Thymus (tissue), 11 donors: Measurements from ENCODE around the gene SSTR5. TPM values are rescaled to one million over a fixed set of nuclear protein-coding genes. Genes with fewer than 3 reads are reported as not detected.
"Not testable (repeated sequence)": the region's sequence is repeated elsewhere in the genome, so short reads cannot be mapped to it uniquely, and the experiment has no call there.

Experiments
- DNase-seq, 9 donors: peaks; one replicate each; pipeline ENCODE4 v3.0.0-alpha.2; 2013; ENCODE audit warnings: low spot score in 9 of 9, low read depth in 6 of 9, missing footprints in 1 of 9
- H3K27ac ChIP-seq, 2 donors: one replicate each; pipeline ENCODE4 v1.5.1; 2013; ENCODE audit warnings: control low read depth in 1 of 2, low read depth in 1 of 2, low read length in 1 of 2, mild to moderate bottlenecking in 1 of 2, moderate library complexity in 1 of 2
- H3K27me3 ChIP-seq, 2 donors: one replicate each; pipeline ENCODE4 v1.5.1; 2013; ENCODE audit warnings: low read length in 1 of 2; ENCODE audit not compliant: control insufficient read depth in 2 of 2, insufficient read depth in 1 of 2
- H3K36me3 ChIP-seq, 2 donors: one replicate each; pipeline ENCODE4 v1.5.1; 2013; ENCODE audit warnings: low read length in 1 of 2, mild to moderate bottlenecking in 1 of 2, moderate library complexity in 1 of 2; ENCODE audit not compliant: control insufficient read depth in 2 of 2, insufficient read depth in 2 of 2
- H3K4me1 ChIP-seq, 2 donors: one replicate each; pipeline ENCODE4 v1.5.1; 2013; ENCODE audit warnings: low read length in 2 of 2; ENCODE audit not compliant: control insufficient read depth in 2 of 2, insufficient read depth in 2 of 2
- H3K4me3 ChIP-seq, 2 donors: one replicate each; pipeline ENCODE4 v1.5.1; 2013; ENCODE audit warnings: low read length in 2 of 2, control low read depth in 1 of 2, mild to moderate bottlenecking in 1 of 2
- H3K9me3 ChIP-seq, 2 donors: one replicate each; pipeline ENCODE4 v1.5.1; 2013; ENCODE audit warnings: low read length in 1 of 2, mild to moderate bottlenecking in 1 of 2; ENCODE audit not compliant: control insufficient read depth in 2 of 2, insufficient read depth in 1 of 2
- WGBS: extraction: QIAGEN DNeasy Blood & Tissue Kit; methylation state at CpG from one replicate; pipeline ENCODE4 v1.1.7; 2013; 5-methylcytosine and 5-hydroxymethylcytosine counted together
- polyA plus RNA-seq: library from polyadenylated mRNA; stranded (reverse); fragments of 200-250 nt; gene quantifications from one replicate; pipeline ENCODE4 v1.2.3, GENCODE V29; 2013
- total RNA-seq: library from RNA; stranded (reverse); fragments of 120-200 nt; gene quantifications from one replicate; pipeline ENCODE4 v1.2.4, GENCODE V29; 2013
- donor health status: healthy.

Gene SSTR5
- total and polyA plus RNA-seq, 2 donors = not detected

DNA sequence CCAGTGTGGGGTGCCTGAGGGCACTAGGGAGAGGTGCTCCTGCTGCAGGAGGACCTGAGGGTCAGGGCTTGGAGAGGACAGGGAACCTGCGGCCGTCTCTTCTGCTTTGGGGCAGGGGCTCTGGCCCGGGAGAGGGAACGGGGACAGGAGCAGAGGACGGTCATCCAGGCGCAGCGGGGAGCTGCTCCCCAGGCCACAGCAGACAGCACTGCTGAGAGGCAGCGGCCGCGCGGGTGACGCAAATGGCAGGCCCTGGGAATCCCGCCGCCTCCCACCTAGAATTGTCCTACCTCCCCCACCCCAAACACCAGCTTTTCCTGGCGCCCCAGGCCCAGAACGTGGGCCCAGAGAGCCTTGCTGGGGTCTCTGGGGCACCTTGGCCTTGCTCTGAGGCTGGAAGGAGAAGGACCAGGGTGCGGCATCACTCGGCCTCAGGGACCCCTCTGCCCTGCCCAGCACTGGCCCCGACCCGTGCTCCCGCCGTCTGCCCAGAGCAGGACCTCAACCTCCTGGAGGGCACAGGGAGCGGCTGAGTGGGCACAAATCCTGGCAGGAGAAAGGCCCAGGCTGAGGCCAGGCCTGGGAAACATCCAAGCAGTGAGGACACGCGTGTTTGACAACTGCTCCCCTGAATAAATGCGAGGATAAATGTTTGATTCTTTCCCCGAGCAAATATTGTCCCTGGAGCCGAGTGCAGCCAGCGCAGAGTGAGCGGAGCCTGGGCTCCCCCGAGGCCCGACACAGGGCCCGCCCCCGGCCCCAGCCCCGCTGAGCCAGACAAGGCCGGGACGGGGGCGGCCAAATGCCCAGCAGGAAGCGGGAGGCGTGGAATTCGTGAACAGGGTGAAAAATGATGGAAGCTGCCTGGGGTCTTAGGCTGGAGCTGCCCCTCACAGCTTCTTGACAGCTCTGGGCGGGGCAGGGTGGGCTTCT is 8.5 kb downstream of the SSTR5 start:
- Histone ChIP-seq H3K36me3 (no peaks in the 10 kb centered on the region), H3K4me1 (no peaks in the 10 kb centered on the region), H3K27ac (no peak overlapping the region), H3K27me3 (peaks cover 0 to 42% of the 10 kb centered on the region in 2 donors), H3K4me3 (no peak overlapping the region), H3K9me3 (peaks cover 3 to 21% of the 10 kb centered on the region in 2 donors)
- WGBS = 38% methylated on average over 42 of the region's 42 CpGs
- no peak for DNase-seq

DNA sequence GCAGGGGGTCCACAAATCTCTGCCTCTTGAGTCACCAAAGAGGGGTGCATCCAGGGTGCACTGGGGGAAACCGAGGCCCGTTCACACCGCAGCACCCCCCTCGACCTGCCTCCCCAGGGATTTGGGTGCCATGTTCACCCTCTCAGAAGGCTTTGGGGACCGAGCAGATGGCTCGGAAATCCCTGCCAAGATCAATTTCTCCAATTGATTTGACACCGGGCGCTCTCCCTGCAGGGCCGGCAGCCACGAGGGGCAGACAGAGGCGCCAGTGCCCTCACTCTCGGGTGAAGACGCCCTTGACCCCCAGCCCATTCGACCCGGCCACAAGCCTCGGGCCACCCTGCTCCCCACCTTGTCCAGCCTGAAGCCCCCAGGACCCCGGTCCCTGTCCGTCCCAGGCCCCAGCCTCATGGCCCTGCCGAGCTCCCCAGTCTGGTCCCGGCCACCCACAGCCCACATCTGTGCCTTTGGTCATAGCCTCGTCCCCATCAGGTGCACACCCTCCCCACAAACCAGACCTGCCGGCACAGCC is 9.3 kb downstream of the SSTR5 start:
- Histone ChIP-seq H3K4me1 (no peaks in the 10 kb centered on the region), H3K9me3 (peaks cover 3 to 21% of the 10 kb centered on the region in 2 donors), H3K27ac (no peak overlapping the region), H3K36me3 (no peaks in the 10 kb centered on the region), H3K27me3 (peaks cover 0 to 41% of the 10 kb centered on the region in 2 donors), H3K4me3 (no peak overlapping the region)
- no peak for DNase-seq
- 74% methylated on average over 22 of the region's 22 CpGs for WGBS

DNA sequence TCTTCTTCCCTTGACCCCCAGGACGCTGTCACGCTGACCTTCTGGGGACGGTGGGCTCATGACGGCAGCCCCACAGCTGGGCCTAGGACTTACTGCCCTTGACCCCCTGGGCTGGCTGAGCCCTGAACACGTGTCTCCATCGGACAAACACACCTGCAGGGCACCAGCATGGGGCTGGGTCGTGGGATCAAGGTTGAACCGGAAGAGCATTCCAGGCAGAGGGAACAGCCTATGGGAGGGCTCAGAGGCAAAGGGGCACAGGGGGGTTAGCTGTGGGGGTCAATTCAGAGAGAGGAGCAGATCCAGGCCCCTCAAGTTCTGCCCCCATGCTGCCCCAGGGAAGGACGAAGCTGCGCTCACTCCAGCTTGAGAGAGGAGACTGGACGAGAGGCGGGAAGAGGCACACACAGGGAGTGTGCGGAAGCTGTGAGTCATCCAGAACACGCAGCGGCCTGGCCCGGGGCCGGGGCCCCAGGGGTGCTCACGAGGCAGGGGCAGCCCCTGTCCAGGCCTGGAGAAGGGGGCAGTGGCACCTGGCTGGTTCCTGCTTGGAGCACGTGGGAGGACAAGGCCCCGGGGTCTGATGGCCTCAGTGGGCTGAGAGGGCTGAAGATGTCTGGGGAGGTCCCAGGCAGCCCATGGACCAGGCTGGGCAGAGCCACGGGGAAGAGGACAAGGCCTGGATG is 9.9 kb downstream of the SSTR5 start:
- Histone ChIP-seq H3K36me3 (no peaks in the 10 kb centered on the region), H3K9me3 (peaks cover 3 to 21% of the 10 kb centered on the region in 2 donors), H3K4me3 (no peak overlapping the region), H3K27ac (no peak overlapping the region), H3K4me1 (no peaks in the 10 kb centered on the region), H3K27me3 (peaks cover 0 to 36% of the 10 kb centered on the region in 2 donors)
- no peak for DNase-seq
- WGBS = 82% methylated on average over 21 of the region's 21 CpGs

DNA sequence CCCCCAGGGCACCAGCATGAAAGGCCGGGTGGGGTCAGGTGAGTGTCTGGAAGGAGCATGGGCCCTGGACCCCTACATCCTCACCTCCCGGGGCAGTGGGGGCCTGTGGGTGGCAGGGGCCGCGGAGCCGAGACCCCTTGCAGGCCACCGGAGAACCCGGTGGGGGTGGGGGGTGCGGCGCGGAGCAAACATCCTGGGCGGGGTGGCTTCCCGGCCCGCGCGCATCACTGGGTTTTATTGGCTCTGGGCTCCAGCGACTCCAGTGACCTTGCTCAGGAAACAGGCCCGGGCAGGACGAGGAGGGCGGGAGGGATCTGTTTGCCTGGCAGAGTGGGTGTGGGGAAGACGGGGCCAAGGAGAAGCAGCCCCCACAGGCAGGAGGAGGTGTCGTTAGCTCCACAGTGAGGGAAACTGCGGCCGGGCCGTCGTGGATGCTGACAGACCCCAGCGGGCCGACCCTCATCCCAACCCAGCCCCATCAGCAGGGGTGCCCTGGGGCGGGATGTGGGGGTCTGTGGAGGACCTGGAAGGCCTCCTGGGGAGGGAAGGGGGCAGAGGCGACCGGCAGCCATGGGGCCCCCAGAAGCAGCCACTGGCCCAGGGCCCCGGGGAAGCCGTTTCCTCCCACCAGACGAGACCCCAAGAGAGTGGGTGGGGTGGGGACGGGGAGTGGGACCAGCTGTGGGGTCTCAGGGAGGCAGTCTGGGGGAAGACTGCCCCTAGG is 10.6 kb downstream of the SSTR5 start:
- H3K4me1 ChIP-seq = no peaks in the 10 kb centered on the region
- H3K36me3 ChIP-seq = no peaks in the 10 kb centered on the region
- WGBS = 52% methylated on average over 34 of the region's 34 CpGs
- peaks cover 3 to 23% of the 10 kb centered on the region in 2 donors for H3K9me3 ChIP-seq
- DNase-seq = no peak
- no peak overlapping the region for H3K27ac ChIP-seq
- H3K4me3 ChIP-seq = no peak overlapping the region
- peaks cover 0 to 36% of the 10 kb centered on the region in 2 donors for H3K27me3 ChIP-seq

DNA sequence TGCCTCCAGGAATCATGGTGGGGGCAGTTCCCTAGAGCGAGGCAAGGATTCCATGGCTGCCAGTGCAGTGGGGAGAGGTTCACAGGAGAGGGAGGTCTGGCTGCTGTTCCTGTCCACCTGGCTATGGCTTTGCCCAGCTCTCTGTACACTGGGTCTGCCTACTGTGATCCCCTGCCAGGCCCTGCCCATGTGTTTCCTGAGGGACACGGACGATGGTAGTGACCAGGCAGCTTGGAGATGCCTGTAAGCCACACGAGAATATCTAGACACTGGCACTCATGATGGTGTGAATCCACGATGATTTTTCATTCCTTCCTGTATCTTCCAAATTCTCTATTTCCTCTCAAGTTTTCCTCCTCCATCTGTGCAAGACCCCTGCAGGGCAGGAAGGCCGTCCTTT is 12.4 kb downstream of the SSTR5 start:
- Histone ChIP-seq H3K4me1 (no peaks in the 10 kb centered on the region), H3K27me3 (peaks cover 0 to 48% of the 10 kb centered on the region in 2 donors), H3K27ac (no peak overlapping the region), H3K36me3 (no peaks in the 10 kb centered on the region), H3K4me3 (no peak overlapping the region), H3K9me3 (peaks cover 3 to 35% of the 10 kb centered on the region in 2 donors)
- 96% methylated on average over 6 of the region's 6 CpGs for WGBS
- no peak for DNase-seq

DNA sequence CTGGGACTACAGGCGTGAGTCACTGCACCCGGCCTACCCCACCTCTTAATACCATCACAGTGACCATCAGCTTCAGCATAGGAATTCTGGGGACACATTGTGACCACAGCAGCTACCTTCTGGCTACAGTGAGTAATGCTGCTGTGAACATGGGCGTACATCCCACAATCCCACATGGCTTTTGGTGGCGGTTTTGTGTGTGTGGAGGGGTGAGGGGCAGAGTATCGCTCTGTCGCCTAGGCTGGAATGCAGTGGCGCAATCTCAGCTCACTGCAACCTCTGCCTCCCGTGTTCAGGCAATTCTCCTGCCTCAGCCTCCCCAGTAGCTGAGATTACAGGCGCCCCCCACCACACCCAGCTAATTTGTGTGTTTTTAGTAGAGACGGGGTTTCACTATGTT is 13.9 kb downstream of the SSTR5 start:
- not testable (repeated sequence) for H3K36me3 ChIP-seq, H3K27ac ChIP-seq

DNA sequence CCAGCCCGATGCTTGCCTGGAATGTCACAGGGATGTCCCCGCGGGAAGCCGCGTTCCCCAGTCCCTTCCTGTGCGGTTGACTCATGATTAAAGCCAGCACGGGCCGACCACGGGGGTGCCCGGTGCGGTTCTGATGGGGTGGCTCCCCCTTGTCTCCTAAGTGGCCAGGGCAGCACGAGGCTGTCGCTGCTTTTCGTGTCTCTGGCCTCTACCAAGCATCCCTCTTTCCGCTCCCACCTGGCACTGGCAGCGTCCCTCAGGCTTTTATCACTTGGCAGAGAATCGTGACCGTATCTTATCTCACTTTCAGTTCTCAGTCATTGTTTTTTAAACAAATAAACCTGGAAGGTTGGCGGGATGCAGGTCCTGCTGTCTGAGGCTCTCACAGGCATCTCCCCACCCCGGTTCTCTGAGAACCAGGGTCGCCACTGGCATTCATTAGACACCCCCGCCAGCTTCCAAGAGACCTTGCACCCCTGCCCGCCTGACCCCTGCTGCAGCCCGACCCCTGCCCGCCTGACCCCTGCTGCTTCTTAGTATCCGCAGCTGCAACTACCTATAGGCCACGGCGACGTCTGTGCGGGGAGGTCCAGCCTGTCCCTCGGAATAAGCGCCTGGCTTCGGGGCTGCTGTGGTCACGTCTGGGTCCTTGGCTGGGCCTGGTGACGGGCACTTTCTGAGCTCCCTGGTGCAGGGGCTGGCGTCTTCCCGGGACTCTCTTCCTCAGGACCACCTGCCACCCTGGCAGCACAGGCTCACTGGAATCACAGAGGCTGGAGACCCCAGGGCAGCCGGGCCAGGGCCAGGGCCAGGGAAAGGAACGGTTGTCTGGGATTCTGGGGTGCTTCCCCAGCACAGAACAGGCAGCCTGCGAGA is 16.0 kb downstream of the SSTR5 start:
- H3K4me1 ChIP-seq = no peaks in the 10 kb centered on the region
- no peak for DNase-seq
- H3K4me3 ChIP-seq = no peak overlapping the region
- H3K9me3 ChIP-seq = peaks cover 5 to 52% of the 10 kb centered on the region in 2 donors
- 86% methylated on average over 40 of the region's 40 CpGs for WGBS
- no peak overlapping the region for H3K27ac ChIP-seq
- no peaks in the 10 kb centered on the region for H3K36me3 ChIP-seq
- peaks cover 0 to 27% of the 10 kb centered on the region in 2 donors for H3K27me3 ChIP-seq

More for the DNA sequence above, 13.9 kb downstream of the SSTR5 start:
- 86% methylated on average over 10 of the region's 10 CpGs for WGBS
- not testable (repeated sequence) for DNase-seq, H3K4me3 ChIP-seq, H3K4me1 ChIP-seq
- Histone ChIP-seq H3K9me3 (peaks cover 3 to 42% of the 10 kb centered on the region in 2 donors), H3K27me3 (peaks cover 0 to 44% of the 10 kb centered on the region in 2 donors)

DNA sequence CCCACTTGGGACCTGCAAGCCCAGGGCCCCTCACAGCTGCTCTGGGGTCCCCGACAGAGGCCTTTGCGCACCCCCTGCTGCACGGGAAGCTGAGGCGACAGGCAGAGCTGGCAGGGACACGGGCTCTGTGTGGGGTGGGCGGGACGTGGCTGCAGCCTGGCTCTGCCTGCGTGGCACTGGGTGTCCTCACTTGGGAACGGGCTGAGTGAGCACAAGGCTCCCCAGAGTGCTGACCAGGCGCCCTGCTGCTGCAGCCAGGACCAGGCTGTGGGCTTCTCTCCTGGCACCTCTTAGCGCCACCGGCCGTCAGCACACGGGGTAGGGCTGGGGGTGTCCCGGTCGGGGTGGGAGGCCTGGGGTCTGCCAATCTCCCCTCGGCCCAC is 16.9 kb downstream of the SSTR5 start:
- H3K36me3 ChIP-seq = no peaks in the 10 kb centered on the region
- H3K4me3 ChIP-seq = no peak overlapping the region
- H3K27ac ChIP-seq = no peak overlapping the region
- H3K4me1 ChIP-seq = no peaks in the 10 kb centered on the region
- peaks cover 5 to 45% of the 10 kb centered on the region in 2 donors for H3K9me3 ChIP-seq
- no peak for DNase-seq
- WGBS = 80% methylated on average over 17 of the region's 17 CpGs
- H3K27me3 ChIP-seq = peaks cover under 1 to 29% of the 10 kb centered on the region in 2 donors
